ENCODE data around the gene EFR3B. TPM values are rescaled to one million over a fixed set of nuclear protein-coding genes. Genes with fewer than 3 reads are reported as not detected.
"Not testable (repeated sequence)": the region's sequence is repeated elsewhere in the genome, so short reads cannot be mapped to it uniquely, and the experiment has no call there.

The EFR3B gene
- total and polyA plus RNA-seq, 10 of the 15 experiments (the other 5 are each of a cell fraction or from before 2014, with no cell fraction given), result 0.12 to 3.9 (median 1.8) TPM

DNA sequence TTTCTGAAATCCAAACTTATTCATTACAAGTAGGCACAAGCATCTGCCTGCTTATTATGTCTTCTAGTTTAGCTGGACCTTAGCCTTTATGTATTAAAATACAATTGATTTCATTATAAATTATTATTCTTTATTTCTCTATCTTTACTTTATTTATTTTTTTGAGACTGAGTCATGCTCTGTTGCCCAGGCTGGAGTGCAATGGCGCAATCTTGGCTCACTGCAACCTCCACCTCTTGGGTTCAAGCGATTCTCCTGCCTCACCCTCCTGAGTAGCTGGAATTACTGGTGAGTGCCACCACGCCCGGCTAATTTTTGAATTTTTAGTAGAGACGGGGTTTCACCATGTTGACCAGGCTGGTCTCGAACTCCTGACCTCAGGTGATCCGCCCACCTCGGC is 42.8 kb upstream of the EFR3B start:
- H2AFZ ChIP-seq (ENCODE audit: control insufficient read depth, low read depth, low read length); FAIRE-seq; BruUV-seq (replicated peaks); H3K4me2 ChIP-seq (ENCODE audit: control insufficient read depth, insufficient read depth); H3K36me3 ChIP-seq (ENCODE audit: control insufficient read depth in 2 of 2, insufficient read depth in 2 of 2, low read length in 1 of 2); ATAC-seq; DNase-seq (ENCODE audit: low read depth, low spot score); intact Hi-C loops (cut with micrococcal nuclease; ENCODE audit: unreplicated experiment); in situ Hi-C loops (cut with MboI); H3K27ac ChIP-seq (ENCODE audit: control insufficient read depth, insufficient read depth); RAD21 ChIA-PET (ENCODE audit: unreplicated experiment); H3K4me1 ChIP-seq (ENCODE audit: control insufficient read depth, insufficient read depth, low read length); H3K79me2 ChIP-seq (ENCODE audit: control insufficient read depth, insufficient read depth, low read length); H3K9ac ChIP-seq (ENCODE audit: control insufficient read depth, insufficient read depth, low read length); H3K9me3 ChIP-seq (replicated peaks; ENCODE audit: control insufficient read depth, insufficient read depth, low read length); CTCF ChIA-PET; POLR2A ChIA-PET; H3K27me3 ChIP-seq (replicated peaks in 1 of 2; ENCODE audit: control insufficient read depth in 2 of 2, insufficient read depth in 2 of 2, low read length in 1 of 2); H3K4me3 ChIP-seq; H4K20me1 ChIP-seq (ENCODE audit: control insufficient read depth, insufficient read depth): not testable (repeated sequence)
- 59% methylated on average over 8 of the region's 8 CpGs for WGBS (ENCODE audit: insufficient coverage, insufficient replicate concordance, low lambda C conversion rate, missing lambda C conversion rate)
- SMC1A ChIA-PET (ENCODE audit: uncharacterized antibody, unreplicated experiment), result interaction anchor here (1.2 kb wide), 1 partner anchor 30 kb away, joined by 3 read pairs; no protein-coding TSS in a partner anchor

DNA sequence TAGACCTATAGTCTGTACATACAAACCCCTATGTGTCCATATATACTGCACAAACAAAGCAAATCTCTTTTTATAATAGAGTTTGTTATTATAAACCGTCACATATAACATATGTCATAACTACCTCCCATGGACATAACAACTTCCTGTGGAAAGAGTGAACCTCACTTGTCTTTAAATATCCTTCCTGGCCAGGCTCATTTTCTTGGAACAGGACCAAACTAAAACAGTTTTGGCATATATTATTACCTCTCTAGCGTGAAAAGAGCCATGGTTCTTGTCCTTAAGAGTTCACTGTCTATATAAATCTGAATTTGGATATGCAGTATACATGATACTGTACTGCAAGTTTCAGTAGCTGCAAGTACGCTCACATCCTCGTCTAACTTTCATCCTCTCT is 41.8 kb upstream of the EFR3B start:
- ATAC-seq (no peak), FAIRE-seq (no peak), DNase-seq (ENCODE audit: low read depth, low spot score) (no peak)
- H3K4me3 ChIP-seq, result no peak overlapping the region
- H3K79me2 ChIP-seq (ENCODE audit: control insufficient read depth, insufficient read depth, low read length), result no peaks in the 10 kb centered on the region
- ChIA-PET RAD21 (ENCODE audit: unreplicated experiment) (interaction anchor here (0.6 kb wide), 1 partner anchor 576 kb away, joined by 4 read pairs; no protein-coding TSS in a partner anchor), CTCF (no interaction called here), POLR2A (no interaction called here), SMC1A (ENCODE audit: uncharacterized antibody, unreplicated experiment) (no interaction called here)
- H3K9me3 ChIP-seq (replicated peaks; ENCODE audit: control insufficient read depth, insufficient read depth, low read length), result no peaks in the 10 kb centered on the region
- intact Hi-C loops (cut with micrococcal nuclease; ENCODE audit: unreplicated experiment) (no loop called here), in situ Hi-C loops (cut with MboI) (no loop called here)
- no peak overlapping the region for H3K4me2 ChIP-seq (ENCODE audit: control insufficient read depth, insufficient read depth)
- no peaks in the 10 kb centered on the region for H4K20me1 ChIP-seq (ENCODE audit: control insufficient read depth, insufficient read depth)
- no peak overlapping the region for H3K27ac ChIP-seq (ENCODE audit: control insufficient read depth, insufficient read depth)
- no peak overlapping the region for H3K9ac ChIP-seq (ENCODE audit: control insufficient read depth, insufficient read depth, low read length)
- no peak overlapping the region for H2AFZ ChIP-seq (ENCODE audit: control insufficient read depth, low read depth, low read length)
- BruUV-seq (replicated peaks), result no TSS peak
- 12% methylated on average over 4 of the region's 4 CpGs for WGBS (ENCODE audit: insufficient coverage, insufficient replicate concordance, low lambda C conversion rate, missing lambda C conversion rate)
- H3K36me3 ChIP-seq (ENCODE audit: control insufficient read depth in 2 of 2, insufficient read depth in 2 of 2, low read length in 1 of 2), result no peaks in the 10 kb centered on the region
- no peaks in the 10 kb centered on the region; a peak in 1 of 4 replicates for H3K27me3 ChIP-seq (replicated peaks in 1 of 2; ENCODE audit: control insufficient read depth in 2 of 2, insufficient read depth in 2 of 2, low read length in 1 of 2)
- no peaks in the 10 kb centered on the region for H3K4me1 ChIP-seq (ENCODE audit: control insufficient read depth, insufficient read depth, low read length)
- no peak for TF ChIP-seq KLF5 (IDR thresholded peaks at IDR 0.05; ENCODE audit: partially characterized antibody)
- no peak for TF ChIP-seq ZNF207 (IDR thresholded peaks at IDR 0.05; ENCODE audit: borderline replicate concordance)
- TF ChIP-seq ZNF274 (IDR thresholded peaks at IDR 0.05; ENCODE audit: insufficient read depth, insufficient read length), result no peak
- TF ChIP-seq ESRRA (IDR thresholded peaks at IDR 0.05; ENCODE audit: low read length), result no peak
- no peak for TF ChIP-seq SMAD5 (IDR thresholded peaks at IDR 0.05; ENCODE audit: low read depth)
- TF ChIP-seq, protein P1, sequence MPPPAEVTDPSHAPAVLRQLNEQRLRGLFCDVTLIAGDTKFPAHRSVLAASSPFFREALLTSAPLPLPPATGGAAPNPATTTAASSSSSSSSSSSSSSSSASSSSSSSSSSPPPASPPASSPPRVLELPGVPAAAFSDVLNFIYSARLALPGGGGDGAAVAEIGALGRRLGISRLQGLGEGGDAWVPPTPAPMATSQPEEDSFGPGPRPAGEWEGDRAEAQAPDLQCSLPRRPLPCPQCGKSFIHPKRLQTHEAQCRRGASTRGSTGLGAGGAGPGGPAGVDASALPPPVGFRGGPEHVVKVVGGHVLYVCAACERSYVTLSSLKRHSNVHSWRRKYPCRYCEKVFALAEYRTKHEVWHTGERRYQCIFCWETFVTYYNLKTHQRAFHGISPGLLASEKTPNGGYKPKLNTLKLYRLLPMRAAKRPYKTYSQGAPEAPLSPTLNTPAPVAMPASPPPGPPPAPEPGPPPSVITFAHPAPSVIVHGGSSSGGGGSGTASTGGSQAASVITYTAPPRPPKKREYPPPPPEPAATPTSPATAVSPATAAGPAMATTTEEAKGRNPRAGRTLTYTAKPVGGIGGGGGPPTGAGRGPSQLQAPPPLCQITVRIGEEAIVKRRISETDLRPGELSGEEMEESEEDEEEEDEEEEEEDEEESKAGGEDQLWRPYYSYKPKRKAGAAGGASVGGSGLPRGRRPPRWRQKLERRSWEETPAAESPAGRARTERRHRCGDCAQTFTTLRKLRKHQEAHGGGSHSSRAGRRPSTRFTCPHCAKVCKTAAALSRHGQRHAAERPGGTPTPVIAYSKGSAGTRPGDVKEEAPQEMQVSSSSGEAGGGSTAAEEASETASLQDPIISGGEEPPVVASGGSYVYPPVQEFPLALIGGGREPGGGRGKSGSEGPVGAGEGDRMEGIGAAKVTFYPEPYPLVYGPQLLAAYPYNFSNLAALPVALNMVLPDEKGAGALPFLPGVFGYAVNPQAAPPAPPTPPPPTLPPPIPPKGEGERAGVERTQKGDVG (CRISPR knock-in tag; IDR thresholded peaks at IDR 0.05), result no peak
- no peak for TF ChIP-seq STAT1 (conservative IDR thresholded peaks at IDR 0.05)
- no peak for TF ChIP-seq SIX5 (IDR thresholded peaks at IDR 0.05; ENCODE audit: low read depth, low read length, severe bottlenecking)
- no peak for TF ChIP-seq NRF1 (conservative IDR thresholded peaks at IDR 0.05; ENCODE audit: low read depth, low read length)
- no peak for TF ChIP-seq RBBP5 (conservative IDR thresholded peaks at IDR 0.05)
- TF ChIP-seq NR2C1 (IDR thresholded peaks at IDR 0.05), result no peak
- TF ChIP-seq EZH2 (IDR thresholded peaks at IDR 0.05; ENCODE audit: borderline replicate concordance, control insufficient read depth, low read depth, low read length), result no peak
- TF ChIP-seq TCF12 (IDR thresholded peaks at IDR 0.05; ENCODE audit: low read depth, low read length), result no peak
- no peak for TF ChIP-seq HSF1 (IDR thresholded peaks at IDR 0.05; ENCODE audit: low read depth, low read length)
- TF ChIP-seq FOXK2 (IDR thresholded peaks at IDR 0.05), result no peak
- no peak for TF ChIP-seq JUND (IDR thresholded peaks at IDR 0.05; ENCODE audit: low read depth, low read length)
